IPS-NIHi11 (cell line): ENCODE results near the gene DMPK.

ENCODE experiments used
- DNase-seq: peaks from one replicate; pipeline ENCODE4 v3.0.0; 2012; ENCODE audit warnings: mixed read lengths, low spot score

The DMPK gene

DNA sequence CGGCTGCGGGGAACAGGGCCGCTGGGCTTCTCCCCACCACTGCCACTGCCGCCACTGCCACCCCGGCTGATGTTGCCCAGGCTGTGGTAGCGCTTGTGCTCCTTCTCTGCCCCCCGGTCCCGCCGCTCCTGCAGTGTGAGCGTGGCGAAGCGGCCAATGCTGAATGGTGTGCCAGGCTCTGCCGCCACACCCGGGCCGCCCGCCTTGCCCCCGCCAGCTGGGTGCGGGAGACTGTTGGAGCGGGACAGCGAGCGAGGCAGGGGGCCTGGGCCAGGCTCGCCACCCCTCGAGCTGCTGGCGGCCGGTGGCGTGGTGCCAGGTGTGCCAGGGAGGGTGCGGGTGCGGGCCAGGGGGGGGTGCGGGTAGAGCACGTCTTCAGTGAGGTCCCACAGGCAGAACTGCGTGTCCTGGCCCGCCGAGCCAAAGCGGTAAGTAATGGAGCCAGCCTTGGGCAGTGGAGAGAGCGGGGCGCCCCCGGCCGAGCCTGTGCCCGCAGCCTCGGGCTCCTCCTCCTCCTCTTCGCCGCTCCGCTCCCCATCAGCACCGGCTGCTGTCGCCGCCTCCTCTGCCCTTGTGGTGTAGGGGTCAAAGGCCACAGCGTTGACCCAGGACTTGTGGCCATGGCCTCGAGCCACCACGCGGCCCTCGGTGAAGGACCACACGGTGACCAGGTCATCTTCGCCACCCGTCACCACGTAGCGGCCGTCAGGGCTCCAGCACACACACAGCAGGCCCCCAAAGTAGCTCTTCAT is 3.7 kb upstream of the DMPK start:
- no peak for DNase-seq

DNA sequence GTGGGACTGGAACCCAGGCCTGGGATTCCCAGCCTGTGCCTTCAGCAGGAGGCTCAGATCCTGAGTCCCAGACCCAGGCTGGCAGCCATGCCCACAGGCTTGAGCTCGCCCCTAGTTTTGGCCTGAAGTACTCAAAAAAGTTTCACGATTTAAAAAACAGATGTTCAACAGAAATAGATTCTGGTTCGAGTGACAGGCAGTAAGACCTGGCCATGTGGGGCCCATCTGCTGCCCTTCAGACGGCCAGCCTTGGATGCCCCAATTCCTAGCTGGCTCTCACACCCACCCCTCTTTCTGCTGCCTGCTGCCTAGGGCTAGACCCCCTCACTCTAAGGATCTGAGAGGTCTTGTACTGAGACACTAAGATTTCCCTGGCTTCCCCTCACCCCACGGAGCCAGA is 2.8 kb upstream of the DMPK start:
- no peak for DNase-seq

DNA sequence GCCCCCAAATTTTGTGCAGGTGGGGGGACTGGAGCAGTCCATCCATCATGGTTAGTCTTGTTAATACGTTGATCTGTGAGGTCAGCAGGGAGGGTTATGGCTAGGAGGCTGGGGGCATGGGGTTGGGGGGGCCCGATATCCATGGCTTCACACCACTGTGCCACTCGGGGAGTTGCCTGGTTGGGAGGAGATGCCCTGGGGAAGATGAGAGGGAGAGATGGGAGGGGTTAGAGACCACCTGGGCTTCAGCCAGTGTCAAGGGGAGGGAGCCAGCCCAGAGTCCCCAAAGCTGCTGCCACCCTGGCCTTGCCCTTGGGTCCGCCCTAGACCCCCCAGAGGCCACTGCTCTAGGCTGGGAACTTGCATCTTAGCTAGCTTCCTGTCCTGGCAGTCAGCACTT is 1.8 kb upstream of the DMPK start:
- no peak for DNase-seq

DNA sequence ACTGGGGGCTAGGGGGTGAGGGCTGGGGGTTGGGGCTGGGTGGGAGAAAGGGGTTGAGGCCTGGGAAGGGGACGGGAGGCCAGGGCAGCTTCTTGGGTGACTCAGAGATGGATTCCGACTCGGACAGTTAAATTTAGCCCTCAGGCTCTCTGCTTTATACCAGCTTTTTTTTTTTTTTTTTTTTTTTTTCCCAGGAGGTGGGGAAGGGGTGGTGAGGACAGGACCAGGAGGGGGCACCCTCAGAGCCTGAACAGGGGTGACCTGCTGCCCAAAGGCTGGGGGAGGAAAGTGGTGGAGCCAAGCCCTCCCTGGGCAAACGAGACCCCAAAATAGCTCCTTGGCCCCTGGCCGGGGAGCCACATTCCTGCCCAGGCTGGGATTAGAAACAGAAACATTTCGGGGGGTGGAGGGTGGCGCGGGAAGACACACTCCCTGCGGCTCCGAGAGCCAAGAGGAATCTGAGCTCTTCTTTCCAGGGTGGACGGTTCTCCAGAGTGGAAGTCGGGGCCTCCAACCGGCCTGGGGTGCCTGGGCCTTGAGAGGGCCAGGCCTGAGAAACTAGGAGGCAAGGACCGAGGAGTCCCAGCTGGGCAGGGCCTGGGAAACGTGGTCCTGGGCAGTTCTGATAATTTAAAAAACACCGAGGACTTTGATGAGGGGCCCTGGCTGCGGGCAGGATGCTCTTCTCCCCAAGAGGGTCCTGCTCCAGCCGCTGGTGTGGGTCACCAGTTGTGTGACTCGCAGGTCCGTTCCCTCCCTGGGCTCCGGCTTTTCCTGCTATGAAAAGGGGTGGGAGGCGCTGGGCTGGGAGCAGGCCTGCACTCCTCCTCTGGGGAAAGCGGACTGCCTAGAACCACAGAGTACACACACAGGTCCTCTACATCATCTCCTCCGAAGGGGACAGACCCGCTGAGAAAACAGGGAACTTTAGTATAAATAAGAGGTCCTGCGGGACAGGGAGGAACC is 813 bp upstream of the DMPK start:
- peak; percentile 46 for DNase-seq

DNA sequence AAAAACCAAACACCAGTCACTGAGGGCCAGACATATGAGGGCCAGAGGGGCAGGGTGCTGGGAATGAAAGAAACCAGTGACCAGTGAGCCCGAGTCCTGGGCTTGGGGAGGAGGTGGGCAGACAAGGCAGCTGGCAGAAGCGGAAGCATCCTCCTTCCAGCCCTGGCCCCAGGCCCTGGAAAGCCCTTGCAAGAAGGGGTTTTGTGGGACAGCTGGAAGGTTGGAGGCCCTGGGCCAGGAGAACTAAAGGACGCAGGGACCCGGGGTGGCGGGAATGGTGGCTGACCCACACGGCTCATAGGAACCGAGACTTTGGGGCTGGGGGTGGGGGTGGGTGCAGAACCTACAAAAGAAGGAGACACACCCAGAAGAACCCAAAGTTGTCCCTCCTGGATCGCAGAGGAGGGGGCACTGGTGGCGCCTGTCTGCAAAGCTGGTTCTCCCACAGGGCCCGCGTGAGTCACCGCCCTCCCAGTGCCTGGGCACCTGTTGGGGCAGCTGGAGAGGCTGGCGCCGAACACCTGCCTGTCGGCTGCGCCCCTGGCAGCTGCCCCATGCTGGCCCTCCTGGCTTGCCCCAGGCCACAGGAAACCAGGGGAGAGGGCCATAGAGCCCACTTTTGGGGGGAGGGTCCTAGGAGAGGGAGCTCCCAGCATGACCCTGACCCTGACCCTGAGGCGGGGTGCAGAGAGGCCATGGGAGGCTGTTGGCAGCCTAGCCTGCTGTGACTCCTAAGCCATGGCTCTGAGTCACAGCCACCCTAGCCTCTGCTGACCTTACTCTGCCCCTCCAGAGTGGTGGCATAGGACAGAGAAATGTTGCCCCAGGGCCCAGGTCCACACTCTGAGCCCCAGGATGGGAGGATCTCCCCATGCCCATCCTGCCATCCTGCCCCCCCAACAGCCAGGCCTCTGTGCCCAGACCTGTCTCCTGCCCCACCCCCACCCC is 802 bp downstream of the DMPK start:
- DNase-seq = no peak

DNA sequence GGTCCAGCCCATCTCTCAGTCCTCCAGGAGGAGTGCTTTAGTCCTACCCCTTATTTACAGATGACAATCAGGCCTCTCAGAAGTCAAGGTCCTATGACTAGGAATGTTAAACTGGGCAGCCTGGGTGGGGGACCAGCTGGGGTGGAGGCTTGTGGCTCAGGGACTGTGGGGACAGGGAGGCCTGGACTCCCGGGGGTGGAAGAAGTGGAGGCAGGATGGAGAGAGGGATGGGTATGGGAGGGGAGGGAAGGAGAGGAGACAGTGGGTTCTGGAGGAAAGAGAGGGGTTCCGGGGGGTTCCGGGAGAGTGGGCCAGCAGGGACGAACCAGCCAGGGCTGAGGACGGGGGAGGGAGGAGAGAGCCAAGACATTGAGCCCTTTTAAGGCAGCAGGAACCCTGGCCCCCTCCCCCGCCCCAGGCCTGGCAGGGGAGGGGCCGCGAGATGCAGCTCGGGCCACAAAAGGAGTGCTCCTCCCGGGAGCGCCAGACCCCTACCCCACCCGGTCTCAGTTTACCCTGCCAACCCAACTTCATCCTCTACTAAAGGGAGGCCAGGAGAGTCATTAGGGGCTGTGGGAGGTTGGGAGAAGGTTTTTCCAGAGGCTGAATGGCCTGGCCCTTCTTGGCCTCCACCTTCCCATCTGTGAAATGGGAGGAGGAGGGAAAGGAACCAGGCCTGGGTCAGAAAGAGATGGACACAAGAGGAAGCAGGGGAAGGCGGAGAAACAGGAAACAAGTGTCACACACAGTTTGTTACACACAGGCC is 1.7 kb downstream of the DMPK start:
- DNase-seq = no peak

DNA sequence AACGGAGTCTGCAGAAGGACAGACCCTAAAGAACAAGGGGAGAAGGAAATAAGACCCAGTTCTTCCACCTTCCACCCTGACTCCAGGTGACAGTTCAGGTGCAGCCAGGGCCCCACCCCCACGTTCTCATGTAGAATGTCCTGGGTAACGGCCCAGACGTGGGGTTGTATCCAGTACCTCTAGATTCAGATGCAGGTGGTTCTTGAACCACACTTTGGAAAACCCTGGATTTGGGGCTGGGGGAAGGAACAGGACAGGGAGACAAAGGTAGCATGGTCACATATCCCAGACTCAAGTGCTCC is 2.2 kb downstream of the DMPK start:
- DNase-seq = no peak

DNA sequence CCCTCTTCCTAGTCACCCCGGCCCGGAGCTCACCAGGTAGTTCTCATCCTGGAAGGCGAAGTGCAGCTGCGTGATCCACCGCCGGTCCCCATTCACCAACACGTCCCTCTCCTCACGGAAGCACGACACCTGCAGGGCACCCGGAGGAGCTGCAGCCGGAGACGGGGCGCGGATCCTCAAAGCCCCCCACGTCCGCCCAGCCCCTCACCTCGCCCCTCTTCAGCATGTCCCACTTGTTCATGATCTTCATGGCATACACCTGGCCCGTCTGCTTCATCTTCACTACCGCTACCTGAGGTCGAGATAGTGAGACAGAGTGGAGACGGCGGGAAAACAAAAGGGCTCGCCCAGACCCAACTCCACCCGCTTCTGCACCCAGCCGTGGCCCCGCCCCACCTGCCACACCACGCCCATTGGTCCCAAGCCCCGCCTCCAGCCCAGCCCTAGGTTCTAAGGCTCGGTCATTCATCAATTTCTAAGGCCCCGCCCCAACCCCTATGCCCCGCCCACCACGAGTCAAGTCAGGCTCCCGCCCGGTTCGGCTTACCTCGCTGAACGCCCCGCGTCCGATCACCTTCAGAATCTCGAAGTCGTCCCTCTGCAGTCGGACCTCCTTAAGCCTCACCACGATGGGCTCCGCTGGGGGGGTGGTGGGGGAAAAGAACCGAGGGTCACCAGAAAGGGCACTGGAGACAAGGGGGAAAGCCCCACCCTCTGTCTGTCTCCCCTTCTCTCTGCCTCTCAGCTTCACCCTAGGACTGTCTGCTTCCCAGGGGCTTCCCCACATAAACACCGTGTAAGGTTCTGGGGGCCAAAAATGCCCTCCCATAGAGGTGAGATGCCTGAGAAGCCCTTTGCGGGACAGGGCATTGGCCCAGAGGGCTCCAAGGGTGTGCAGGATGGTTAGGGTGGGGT is 2.8 kb downstream of the DMPK start:
- peak; percentile 94 for DNase-seq

DNA sequence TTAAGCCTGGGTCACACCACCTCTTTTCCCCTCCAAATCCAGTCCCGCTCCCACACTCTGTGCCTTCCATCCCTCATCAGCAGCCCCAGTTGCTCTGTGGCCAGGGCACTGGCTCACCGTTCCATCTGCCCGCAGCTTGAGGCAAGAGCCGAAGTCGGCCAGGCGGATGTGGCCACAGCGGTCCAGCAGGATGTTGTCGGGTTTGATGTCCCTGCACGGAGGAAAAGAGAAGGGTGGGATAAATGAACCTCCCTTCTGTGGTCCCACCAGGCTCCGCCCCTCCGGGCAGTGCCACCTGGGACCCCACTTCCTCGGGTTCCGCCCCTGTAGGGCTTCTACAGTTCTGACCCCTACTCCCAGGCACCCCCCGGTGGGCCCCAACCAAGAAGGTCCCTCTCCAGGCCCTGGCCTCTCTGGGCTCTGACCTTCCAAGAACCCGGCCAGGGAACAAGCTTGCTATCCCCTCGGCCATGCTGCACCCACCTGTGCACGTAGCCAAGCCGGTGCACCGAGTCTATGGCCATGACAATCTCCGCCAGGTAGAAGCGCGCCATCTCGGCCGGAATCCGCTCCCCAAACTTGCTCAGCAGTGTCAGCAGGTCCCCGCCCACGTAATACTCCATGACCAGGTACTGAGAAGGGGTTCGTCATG is 4.2 kb downstream of the DMPK start:
- DNase-seq = no peak

DNA sequence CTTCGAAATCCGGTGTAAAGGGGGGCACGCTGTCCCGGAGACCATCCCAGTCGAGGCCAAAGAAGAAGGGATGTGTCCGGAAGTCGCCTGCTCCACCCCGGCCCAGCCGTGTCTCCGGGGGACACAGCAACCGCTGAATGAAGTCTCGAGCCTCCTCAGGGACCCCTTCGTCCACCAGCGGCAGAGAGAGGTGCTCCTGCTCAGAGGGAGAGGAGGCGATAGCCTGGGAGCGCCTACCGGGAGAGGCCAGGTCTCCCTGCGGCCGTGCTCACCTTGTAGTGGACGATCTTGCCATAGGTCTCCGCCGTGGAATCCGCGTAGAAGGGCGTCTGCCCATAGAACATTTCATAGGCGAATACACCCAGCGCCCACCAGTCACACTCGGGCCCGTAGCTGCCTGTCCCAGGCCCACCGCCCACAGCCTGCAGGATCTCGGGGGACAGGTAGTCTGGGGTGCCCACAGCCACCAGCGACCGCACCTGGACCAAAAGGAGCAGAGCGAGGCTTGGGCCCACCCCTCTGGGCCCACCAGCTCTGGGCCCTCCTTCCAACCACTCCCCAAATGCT is 4.8 kb downstream of the DMPK start:
- DNase-seq = no peak

DNA sequence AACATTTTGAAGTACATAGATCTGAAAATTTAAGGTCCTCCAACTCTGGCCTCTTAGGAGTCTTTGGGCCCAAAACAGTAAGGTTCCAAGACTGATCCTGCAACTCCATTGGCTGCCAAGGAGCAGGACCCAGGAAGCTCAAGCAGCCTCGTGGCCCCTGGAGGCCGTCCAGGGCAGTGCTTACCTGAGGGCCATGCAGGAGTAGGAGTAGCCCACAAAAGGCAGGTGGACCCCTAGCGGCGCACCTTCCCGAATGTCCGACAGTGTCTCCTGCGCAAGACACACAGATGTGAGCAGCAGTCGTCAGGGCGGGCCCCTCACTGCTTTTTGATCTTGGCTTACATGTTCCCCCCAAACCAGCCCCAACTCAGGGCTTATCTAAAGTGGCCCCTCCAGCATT is 7.5 kb downstream of the DMPK start:
- DNase-seq = peak; percentile 65

DNA sequence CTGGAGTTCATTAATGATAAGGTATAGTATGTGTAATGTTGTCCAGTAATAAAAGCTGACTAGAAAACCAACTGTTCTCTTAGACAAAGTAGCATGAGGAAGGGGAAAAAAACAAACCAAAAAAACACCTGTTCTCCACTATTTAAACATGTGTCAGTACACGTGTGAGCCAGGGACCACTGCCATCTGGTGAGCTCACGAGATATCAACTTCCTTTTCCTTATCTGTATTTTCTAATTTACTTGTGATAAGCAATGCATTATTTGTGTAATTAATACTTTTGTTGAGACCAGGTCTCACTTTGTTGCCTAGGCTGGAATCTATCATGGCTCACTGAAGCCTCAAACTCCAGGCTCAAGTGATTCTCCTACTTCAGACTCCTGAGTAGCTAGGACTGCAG is 8.9 kb downstream of the DMPK start:
- DNase-seq = no peak

DNA sequence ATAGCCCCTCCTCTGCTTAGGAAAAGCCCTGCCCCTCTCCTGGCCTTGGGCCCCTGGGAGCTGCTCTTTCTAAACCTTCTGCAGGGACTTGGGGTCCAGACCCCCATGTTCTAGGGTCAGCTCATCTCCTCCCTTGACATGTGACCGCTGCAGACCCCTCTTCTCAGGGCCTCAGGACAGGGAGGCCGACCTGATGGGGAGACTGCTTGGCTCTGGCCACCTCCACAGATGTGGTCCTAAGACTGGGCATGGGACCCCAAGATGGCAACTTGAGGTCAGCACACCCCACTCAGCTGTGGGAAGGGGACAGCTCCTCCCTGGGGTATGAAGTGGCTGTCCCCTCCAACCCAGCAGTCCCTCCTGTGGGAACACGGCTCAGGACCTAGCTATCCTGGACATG is 9.4 kb downstream of the DMPK start:
- no peak for DNase-seq

DNA sequence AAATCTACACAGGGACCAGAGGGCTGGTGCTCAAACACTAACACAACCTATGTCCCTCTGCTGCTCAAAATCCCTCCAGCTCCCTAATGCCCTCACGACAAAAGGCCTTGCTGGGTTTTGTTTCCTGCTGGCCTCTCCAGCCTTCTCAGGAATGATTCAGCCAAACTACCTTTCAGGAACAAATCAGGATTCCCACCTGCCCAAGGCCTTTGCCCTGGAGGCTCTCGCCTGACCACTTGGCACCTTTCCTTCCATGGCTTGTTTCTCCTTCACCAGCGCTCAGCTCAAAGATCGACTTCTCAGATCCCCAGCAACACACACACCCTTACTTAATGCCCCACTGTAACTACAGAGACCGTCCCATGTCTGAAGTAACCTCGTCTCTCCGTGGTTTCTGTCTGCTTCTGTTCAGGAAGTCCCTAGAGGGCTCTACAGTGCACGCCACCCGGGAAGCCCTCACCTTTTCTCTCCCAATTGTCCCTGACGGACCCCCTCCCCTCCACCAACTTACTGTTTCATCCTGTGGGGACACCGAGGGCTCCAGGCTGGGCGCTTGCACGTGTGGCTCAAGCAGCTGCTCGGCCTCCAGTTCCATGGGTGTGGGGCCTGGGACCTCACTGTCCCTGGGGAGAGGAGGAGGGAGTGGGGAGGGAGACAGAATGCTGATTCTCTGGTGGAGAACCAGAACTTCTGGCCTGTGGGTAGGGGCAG is 10.0 kb downstream of the DMPK start:
- DNase-seq = no peak

DNA sequence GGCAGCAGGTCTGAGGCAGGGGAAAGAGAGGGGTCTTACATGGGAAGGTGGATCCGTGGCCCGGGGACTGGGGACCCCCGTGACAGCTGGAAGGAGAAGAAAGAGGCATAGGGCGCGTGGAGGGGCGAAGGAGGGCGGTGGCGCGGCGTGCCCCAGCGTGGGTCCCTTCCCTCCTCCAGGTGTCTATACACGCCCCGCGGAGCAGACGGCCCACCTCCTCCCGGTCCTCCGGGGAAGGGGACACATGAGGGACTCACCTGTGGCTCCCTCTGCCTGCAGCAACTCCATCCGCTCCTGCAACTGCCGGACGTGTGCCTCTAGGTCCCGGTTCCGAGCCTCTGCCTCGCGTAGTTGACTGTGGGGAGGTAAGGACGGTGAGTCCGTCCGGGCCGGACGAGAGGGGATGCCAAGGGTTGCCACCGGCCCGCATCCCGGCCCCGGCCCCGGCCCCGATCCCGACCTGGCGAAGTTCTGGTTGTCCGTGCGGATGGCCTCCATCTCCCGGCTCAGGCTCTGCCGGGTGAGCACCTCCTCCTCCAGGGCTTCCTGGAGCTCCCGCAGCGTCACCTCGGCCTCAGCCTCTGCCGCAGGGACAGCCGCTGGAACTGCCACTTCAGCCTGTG is 10.9 kb downstream of the DMPK start:
- DNase-seq = no peak

DNA sequence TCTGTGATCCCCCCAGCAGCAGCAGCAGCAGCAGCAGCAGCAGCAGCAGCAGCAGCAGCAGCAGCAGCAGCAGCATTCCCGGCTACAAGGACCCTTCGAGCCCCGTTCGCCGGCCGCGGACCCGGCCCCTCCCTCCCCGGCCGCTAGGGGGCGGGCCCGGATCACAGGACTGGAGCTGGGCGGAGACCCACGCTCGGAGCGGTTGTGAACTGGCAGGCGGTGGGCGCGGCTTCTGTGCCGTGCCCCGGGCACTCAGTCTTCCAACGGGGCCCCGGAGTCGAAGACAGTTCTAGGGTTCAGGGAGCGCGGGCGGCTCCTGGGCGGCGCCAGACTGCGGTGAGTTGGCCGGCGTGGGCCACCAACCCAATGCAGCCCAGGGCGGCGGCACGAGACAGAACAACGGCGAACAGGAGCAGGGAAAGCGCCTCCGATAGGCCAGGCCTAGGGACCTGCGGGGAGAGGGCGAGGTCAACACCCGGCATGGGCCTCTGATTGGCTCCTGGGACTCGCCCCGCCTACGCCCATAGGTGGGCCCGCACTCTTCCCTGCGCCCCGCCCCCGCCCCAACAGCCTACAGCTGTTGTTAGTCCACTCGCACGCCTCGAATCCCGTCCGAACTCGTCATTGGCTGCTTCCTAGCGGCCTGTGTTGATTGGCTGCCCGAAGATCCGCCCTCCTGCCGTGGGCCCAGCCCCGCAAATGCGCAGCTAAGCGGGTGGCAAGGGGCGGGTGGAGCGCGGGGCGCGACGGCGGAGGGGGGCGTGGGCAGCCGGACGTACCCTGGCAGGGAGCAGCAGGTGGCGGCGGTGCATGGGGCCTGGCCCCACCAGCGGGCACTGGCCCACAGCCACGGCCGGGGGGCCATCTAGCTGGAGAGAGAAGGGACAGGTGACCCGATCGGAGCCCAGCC is 11.8 kb downstream of the DMPK start:
- DNase-seq = peak; percentile 93

DNA sequence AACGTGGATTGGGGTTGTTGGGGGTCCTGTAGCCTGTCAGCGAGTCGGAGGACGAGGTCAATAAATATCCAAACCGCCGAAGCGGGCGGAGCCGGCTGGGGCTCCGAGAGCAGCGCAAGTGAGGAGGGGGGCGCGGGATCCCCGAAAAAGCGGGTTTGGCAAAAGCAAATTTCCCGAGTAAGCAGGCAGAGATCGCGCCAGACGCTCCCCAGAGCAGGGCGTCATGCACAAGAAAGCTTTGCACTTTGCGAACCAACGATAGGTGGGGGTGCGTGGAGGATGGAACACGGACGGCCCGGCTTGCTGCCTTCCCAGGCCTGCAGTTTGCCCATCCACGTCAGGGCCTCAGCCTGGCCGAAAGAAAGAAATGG is 12.5 kb downstream of the DMPK start:
- no peak for DNase-seq
